Skin of body (tissue), 2 donors: ENCODE results near the gene TAS2R14. TPM values are rescaled to one million over a fixed set of nuclear protein-coding genes. Genes with fewer than 3 reads are reported as not detected.

ENCODE experiments used
- DNase-seq: peaks from one replicate; lab custom pipeline; 2025; lab: John Stamatoyannopoulos, UW
- total RNA-seq: library from RNA; depleted of rRNA; stranded (reverse); fragments of >200 nt; gene quantifications from one replicate; pipeline ENCODE4 v1.2.3, GENCODE V29; 2014

Gene TAS2R14
- total RNA-seq, 1 donor from 2014 or later: 6.8 TPM

GRCh38 chr12:10904686-10905085 is 34.4 kb downstream of the TAS2R14 start:
- no peak for DNase-seq

- no peak for DNase-seq
These were observed 37.6 kb downstream of the TAS2R14 start for GRCh38 chr12:10901427-10901826.

- no peak for DNase-seq
These were observed 38.1 kb downstream of the TAS2R14 start for GRCh38 chr12:10900972-10901371.

GRCh38 chr12:10900530-10900929 is 38.5 kb downstream of the TAS2R14 start:
- no peak for DNase-seq

- no peak for DNase-seq
These were observed 42.2 kb downstream of the TAS2R14 start for GRCh38 chr12:10896854-10897253.

GRCh38 chr12:10891937-10892336 is 47.1 kb downstream of the TAS2R14 start:
- no peak for DNase-seq

- DNase-seq: no peak
These were observed 49.8 kb downstream of the TAS2R14 start for GRCh38 chr12:10889226-10889625.

Other genes with a start within 250 kb of the TAS2R14 start
- 162 TPM for gene YBX3, start 215.9 kb downstream of the TAS2R14 start, total RNA-seq
- not detected for gene TAS2R7, start 136.6 kb downstream of the TAS2R14 start, total RNA-seq
- not detected for gene TAS2R8, start 132.0 kb downstream of the TAS2R14 start, total RNA-seq
- gene TAS2R9, start 129.1 kb downstream of the TAS2R14 start, total RNA-seq: not detected
- gene TAS2R10, start 112.9 kb downstream of the TAS2R14 start, total RNA-seq: 1.7 TPM
- gene PRR4, start 89.8 kb downstream of the TAS2R14 start, total RNA-seq: 1.6 TPM
- 46.6 TPM for gene PRH1, start 55.0 kb downstream of the TAS2R14 start, total RNA-seq
- gene TAS2R13, start 29.7 kb downstream of the TAS2R14 start, total RNA-seq: 6.2 TPM
- gene PRH2, start 10.0 kb downstream of the TAS2R14 start, total RNA-seq: not detected
- 6.1 TPM for gene TAS2R50, start 47.6 kb upstream of the TAS2R14 start, total RNA-seq
- gene TAS2R20, start 59.0 kb upstream of the TAS2R14 start, total RNA-seq: 10.4 TPM
- gene TAS2R19, start 83.4 kb upstream of the TAS2R14 start, total RNA-seq: 12.6 TPM
- 13.5 TPM for gene TAS2R31, start 92.1 kb upstream of the TAS2R14 start, total RNA-seq
- gene TAS2R46, start 123.0 kb upstream of the TAS2R14 start, total RNA-seq: 7.0 TPM
- gene TAS2R43, start 153.1 kb upstream of the TAS2R14 start, total RNA-seq: 8.5 TPM
- gene TAS2R30, start 195.4 kb upstream of the TAS2R14 start, total RNA-seq: 18.1 TPM
- 4.1 TPM for gene SMIM10L1, start 231.9 kb upstream of the TAS2R14 start, total RNA-seq
- gene TAS2R42, start 247.7 kb upstream of the TAS2R14 start, total RNA-seq: not detected